ENCODE results near the gene RIOX2.
"Not testable (repeated sequence)": the region's sequence is repeated elsewhere in the genome, so short reads cannot be mapped to it uniquely, and the experiment has no call there.

The RIOX2 gene

DNA sequence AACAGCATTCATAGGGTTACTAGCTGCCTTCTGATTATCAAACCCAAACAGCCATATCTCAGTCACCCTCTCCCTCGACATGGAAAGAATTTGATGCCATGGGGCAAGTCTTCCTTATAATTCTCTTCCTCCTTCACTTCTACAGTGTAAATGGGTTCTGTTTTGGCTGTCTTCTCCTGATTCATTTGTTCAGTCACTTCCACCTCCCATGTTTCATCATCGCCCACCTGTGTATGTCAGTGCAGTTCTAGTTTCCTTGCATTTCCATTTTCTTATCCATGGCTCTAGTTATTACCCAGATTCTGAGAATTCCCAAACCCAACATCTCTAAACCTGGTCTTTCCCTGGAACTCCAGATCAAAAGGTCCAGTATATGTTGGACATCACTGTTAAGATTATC, 41.0 kb downstream of the RIOX2 start:
- in situ Hi-C loops (cut with MboI; ENCODE audit: low pct_unique_long_range_greater_than_20kb, low sequenced_read_pairs): no loop called here
- DNase-seq: no peak

DNA sequence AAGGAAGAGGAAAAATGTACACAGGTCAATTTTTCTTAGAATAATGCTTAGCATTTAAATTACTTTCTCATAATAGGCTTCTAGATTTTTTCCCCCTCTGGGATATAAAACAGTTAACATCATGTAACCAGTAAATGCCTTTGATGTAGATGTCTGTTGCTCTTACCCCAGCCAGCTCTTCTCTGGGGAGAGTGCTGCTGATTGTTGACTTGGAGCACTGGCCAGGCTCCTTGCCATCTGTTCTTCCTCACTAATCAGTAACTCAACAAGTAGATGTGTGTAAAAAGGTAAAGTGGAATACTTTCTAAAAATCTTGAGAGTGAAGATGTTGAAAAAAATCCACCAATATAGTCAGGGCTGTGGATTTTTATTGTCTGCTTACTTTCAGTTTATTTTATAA, 42.2 kb downstream of the RIOX2 start:
- no peak for DNase-seq
- in situ Hi-C loops (cut with MboI; ENCODE audit: low pct_unique_long_range_greater_than_20kb, low sequenced_read_pairs): no loop called here

DNA sequence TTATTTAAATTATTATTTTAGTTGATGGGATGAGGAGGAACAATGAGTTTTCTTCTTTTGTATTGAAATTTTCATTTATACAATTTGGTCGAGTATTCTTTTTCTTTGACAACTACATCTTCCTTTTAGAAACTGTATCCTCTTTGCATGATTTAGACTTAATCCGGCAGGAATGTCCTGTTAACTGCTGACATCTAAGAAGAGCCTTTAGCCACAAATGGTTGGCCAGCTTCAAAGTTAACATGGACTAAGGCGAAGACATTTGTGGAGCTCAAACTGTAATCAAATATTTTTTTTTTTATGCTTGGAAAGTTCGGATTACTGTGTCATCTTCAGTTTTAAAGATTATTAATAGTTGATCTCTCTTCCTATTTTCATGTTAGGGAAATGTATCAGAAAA, 43.2 kb downstream of the RIOX2 start:
- no peak for DNase-seq
- in situ Hi-C loops (cut with MboI; ENCODE audit: low pct_unique_long_range_greater_than_20kb, low sequenced_read_pairs): no loop called here

DNA sequence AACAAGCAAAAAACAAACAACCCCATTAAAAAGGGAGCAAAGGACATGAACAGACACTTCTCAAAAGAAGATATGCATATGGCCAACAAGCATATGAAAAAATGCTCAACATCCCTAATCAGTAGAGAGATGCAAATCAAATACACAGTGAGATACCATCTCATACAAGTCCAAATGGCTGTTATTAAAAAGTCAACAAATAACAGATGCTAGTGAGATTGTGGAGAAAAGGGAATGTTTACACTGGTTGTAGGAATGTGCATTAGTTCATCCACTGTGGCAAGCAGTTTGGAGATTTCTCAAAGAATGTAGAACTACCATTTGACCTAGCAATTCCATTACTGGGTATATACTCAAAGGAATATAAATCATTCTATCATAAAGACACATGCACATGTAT, 44.5 kb downstream of the RIOX2 start:
- DNase-seq: no peak
- in situ Hi-C loops (cut with MboI; ENCODE audit: low pct_unique_long_range_greater_than_20kb, low sequenced_read_pairs): no loop called here

DNA sequence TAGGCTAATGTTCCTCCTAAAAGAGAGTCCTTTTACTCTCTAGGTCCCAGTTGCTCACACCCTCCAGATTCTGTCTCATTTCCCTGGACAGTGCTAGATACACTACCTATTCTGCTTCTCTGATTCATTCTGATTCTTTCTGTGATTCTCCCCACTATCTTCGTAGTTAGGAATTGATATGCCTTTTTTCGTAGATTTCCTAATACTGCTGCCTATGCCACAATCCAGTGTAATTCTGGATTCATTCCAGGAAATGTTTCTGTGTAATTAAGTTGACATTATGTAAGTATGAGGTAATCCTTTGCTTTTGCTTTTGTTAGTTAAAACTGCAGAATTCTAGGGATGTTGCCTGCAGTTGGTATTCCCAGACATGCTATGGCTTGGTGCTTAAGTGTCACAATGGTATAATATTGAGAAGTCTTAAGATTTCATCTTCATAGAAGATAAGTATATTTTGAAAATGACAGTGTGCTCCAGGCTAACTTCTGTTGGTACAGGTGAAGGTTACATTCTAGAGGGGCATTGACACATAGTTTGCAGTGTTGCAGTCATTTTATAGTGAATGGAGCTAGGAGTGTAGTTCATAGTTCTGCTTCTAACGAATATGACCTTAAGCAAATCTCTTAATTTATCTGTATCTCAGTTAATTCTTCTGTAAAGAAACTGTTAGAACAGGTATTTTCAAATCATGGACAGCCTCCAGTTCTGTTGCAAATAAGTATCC, 54.3 kb downstream of the RIOX2 start:
- DNase-seq: no peak
- in situ Hi-C loops (cut with MboI; ENCODE audit: low pct_unique_long_range_greater_than_20kb, low sequenced_read_pairs): no loop called here

DNA sequence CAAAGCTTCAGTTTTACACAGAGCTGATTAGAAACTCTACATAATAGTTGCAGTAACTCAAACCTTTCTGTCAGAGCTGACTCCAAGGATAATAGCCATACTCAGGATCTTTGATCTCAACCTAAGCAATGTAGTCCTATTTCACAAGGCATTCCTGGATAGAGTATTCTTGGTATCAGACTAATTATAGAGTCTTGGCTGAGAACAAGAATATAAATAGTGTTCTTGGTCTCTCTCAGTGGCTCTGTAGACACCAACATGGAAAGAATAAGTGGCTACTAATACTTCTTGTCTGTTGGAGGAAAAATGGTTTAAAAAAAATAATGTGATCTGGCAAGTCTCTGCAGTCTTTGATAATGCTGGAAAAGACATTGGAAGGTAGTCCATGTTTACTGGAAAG, 55.7 kb downstream of the RIOX2 start:
- in situ Hi-C loops (cut with MboI; ENCODE audit: low pct_unique_long_range_greater_than_20kb, low sequenced_read_pairs): no loop called here

DNA sequence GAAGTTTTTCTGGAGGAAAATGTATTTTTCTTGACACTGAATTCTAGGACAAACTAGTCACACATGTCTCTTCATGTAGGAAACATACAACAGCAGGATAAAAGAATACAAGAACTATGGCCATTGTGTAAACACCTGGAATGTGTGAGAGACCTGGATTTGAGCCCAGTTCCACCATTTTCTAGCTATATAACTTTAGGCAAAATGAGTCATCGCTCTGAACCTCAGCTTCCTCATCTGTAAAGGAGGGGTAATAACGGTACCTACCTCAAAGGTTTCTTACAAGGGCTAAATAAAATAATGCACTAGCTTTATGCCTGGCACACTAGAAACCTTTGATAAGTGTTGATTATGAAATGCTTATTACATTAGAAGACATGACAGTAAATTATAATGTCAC, 57.8 kb downstream of the RIOX2 start:
- in situ Hi-C loops (cut with MboI; ENCODE audit: low pct_unique_long_range_greater_than_20kb, low sequenced_read_pairs): no loop called here
- peak; percentile 35 for DNase-seq

More for the DNA sequence above, 55.7 kb downstream of the RIOX2 start:
- DNase-seq: no peak

DNA sequence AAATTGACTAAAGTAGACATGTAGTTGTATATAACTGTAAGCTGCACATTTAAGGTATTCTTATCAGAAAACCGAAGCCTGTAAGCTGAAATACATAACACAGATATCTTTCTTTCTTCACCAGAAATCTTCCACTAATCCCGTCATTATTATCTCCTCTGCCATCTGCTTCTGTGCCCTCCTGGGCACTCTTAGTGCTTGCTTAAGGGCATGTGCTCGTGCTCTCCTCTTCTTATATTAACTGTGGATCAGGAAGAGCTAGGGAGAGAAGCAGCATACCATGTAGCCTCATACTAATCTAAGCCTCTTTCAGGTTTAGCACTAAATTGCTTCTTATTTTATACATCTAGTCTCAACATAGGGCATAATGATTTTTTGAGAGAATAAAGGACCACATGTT, 60.8 kb downstream of the RIOX2 start:
- no peak for DNase-seq
- in situ Hi-C loops (cut with MboI; ENCODE audit: low pct_unique_long_range_greater_than_20kb, low sequenced_read_pairs): no loop called here

DNA sequence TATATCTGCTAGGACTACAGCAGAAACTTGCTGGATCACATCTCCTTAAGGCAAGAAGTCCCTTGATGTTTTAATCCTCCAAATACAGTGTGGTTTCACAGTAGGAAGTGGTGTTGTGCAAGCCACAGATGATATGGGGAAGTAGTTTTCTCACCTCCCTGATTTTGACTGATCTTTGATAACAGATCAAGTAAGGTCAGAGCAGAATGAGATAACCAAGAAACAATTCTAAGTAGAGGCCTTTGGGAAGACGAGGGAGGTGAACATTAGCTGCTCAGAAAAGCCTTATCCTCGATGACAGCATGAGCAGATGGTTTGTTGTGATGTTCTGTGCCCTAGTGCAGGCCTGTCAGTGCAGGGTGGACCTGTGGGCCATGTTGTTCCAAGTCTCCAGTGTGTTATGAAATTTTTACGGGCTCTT, 61.3 kb downstream of the RIOX2 start:
- DNase-seq: peak; percentile 97
- in situ Hi-C loops (cut with MboI; ENCODE audit: low pct_unique_long_range_greater_than_20kb, low sequenced_read_pairs): no loop called here

DNA sequence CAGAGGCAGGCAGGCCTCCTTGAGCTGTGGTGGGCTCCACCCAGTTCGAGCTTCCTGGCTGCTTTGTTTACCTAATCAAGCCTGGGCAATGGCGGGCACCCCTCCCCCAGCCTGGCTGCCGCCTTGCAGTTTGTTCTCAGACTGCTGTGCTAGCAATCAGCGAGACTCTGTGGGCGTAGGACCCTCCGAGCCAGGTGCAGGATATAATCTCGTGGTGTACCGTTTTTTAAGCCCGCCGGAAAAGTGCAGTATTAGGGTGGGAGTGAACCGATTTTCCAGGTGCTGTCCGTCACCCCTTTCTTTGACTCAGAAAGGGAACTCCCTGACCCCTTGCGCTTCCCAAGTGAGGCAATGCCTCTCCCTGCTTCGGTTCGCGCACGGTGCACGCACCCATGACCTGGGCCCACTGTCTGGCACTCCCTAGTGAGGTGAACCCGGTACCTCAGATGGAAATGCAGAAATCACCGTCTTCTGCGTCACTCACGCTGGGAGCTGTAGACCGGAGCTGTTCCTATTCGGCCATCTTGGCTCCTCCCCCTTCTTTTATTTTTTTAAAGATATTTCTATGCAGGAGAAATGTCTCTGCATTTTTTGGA, 61.9 kb downstream of the RIOX2 start:
- DNase-seq; in situ Hi-C loops (cut with MboI; ENCODE audit: low pct_unique_long_range_greater_than_20kb, low sequenced_read_pairs): not testable (repeated sequence)

DNA sequence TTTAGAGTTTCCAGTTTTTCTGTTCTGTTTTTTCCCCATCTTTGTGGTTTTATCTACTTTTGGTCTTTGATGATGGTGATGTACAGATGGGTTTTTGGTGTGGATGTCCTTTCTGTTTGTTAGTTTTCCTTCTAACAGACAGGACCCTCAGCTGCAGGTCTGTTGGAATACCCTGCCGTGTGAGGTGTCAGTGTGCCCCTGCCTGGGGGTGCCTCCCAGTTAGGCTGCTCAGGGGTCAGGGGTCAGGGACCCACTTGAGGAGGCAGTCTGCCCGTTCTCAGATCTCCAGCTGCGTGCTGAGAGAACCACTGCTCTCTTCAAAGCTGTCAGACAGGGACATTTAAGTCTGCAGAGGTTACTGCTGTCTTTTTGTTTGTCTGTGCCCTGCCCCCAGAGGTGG, 62.4 kb downstream of the RIOX2 start:
- in situ Hi-C loops (cut with MboI; ENCODE audit: low pct_unique_long_range_greater_than_20kb, low sequenced_read_pairs); DNase-seq: not testable (repeated sequence)

DNA sequence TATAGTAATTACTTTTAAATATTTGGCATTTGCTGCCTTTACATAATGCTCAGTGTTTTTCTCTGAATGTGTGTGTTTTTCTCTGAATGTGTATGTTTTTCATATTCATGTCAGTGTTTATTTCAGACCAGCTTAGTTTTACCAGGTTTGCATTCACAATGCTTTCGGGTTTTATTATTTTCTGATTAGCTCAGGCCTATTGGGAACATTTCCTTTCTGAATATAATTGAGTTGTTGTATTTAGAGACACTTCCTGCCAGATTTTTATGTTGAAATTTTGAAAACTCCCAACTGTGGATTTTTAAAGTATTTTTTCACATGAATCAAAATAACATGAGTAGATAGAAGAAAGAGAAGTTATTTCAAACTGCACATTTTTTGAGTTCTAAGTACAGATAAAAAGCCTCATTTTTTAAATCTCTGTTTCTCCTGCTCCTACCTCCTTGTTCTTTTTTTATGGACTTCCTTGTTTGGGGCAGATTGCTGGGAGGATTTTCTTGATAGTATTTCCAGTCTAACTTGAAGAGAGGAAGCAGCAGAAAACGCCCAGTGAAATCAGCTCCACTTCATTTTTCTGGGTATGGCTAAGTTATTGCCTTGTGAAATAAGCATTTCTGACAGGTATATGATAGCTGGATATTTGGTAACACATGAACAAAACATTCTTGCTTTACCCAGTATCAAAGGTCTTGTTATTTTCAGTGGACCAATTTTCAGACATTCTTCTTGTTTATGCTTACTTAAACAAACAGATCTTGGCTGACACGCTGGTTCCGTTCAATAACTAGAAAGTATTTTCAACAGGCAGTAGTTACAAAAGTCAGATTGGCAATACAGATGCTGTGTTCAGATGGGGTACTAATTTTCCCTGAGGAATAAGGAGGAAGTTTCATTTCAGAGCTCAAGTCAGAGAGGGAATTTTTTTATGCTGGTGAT, 70.7 kb downstream of the RIOX2 start:
- peak; percentile 18 for DNase-seq
- in situ Hi-C loops (cut with MboI; ENCODE audit: low pct_unique_long_range_greater_than_20kb, low sequenced_read_pairs): no loop called here

DNA sequence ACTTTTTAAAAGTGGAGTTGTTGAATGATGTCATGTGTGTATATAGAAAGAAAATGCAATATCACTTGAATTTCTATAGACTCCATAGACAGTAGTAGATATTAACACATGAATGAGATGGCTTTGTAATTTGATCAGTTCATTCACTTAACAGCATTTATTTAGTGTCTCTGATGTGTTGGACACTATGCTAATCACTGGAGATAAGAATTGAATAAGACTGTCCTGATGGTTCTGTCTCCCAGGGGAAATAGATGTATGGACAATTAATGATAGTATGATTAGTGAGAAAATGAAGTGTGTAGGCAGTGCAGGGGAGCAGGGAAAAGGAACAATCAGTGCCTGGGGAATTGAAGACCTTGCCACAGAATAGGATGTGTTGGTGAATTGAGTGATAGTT, 72.9 kb downstream of the RIOX2 start:
- no peak for DNase-seq
- in situ Hi-C loops (cut with MboI; ENCODE audit: low pct_unique_long_range_greater_than_20kb, low sequenced_read_pairs): no loop called here

DNA sequence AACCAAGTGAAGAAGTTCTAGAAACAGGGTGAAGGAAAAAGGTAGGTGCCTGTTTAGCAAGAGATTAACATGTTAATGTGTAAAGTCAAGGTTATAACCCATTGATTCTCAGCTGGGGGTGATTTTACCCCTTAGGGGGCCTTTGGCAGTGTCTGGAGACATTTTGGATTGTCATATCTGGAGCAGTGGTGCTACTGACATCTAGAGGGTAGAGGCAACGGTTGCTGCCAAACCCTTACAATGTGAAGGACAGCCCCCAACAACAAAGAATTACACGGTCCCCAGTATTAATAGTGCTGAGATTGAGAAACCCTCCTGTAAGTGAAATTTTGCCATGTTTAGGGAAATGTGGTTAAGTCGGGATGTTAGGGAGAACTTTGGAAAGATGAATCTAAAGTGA, 75.7 kb downstream of the RIOX2 start:
- no peak for DNase-seq
- in situ Hi-C loops (cut with MboI; ENCODE audit: low pct_unique_long_range_greater_than_20kb, low sequenced_read_pairs): no loop called here

DNA sequence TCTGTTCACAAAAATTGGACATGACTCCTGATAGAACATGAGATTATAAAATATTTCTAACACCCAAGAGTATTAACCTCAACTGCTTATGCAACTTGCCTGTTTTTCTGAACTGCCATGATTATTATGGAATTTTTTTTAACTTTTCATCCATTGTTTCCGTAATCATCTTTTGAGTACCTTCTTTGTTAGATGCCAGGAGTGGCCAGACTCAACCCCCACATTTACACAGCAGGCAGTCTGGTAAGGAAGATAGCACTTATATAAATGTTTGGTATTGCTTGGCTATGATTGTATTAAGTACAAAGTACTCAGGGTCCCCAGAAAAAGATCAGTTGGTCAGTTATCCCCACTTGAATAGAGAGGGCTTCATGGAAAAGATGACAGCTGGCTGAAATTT, 76.1 kb downstream of the RIOX2 start:
- in situ Hi-C loops (cut with MboI; ENCODE audit: low pct_unique_long_range_greater_than_20kb, low sequenced_read_pairs): no loop called here
- DNase-seq: no peak

DNA sequence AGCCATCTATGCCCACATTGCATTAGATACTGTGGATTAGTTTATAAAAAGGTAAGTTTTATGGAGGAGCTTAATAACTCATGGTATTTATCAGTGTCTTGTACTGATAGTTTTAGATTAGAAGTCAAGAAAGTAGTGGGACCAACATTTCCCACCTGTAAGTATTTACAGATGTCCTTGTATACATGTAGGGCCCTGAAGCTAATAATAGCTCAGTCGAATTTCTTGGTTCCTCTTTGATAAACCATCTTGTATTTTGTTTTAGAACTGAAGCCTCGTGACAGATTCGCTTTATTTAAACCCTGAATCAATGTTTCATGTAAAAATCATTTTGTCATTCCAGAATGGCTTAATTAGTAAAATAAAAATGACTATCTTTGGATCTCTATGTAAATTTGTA, 77.0 kb downstream of the RIOX2 start:
- in situ Hi-C loops (cut with MboI; ENCODE audit: low pct_unique_long_range_greater_than_20kb, low sequenced_read_pairs): no loop called here
- DNase-seq: no peak

DNA sequence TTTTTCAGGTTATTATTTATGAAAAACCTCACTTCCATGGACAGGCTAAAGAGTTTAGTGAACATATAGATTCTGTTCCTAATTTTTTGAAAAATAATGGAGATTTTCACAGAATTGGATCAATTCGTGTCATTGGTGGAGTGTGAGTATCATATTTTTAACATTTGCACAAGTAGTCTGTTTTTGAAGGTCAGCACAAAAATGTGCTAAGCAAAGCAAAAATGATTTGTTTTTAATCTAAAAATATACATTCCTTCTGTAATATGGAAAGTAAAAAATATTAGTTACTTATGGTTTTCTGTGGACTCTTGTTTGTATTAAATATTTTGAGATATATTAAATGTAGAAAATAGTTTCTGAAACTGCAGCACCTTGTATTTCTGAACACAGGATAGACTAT, 79.4 kb downstream of the RIOX2 start:
- DNase-seq: no peak
- in situ Hi-C loops (cut with MboI; ENCODE audit: low pct_unique_long_range_greater_than_20kb, low sequenced_read_pairs): no loop called here
